HUES64 (cell line): ENCODE data around the gene DTNBP1.

Experiments used
- H3K27ac ChIP-seq: 2 replicates; pipeline ENCODE4 v1.7.0; 2013; ENCODE audit warnings: low read depth, low read length, inconsistent platforms
- H3K27me3 ChIP-seq: 2 replicates; pipeline ENCODE4 v1.6.1; 2013; ENCODE audit warnings: mild to moderate bottlenecking, low read length; ENCODE audit not compliant: insufficient read depth
- H3K36me3 ChIP-seq: 2 replicates; pipeline ENCODE4 v1.6.1; 2013; ENCODE audit warnings: mild to moderate bottlenecking, low read length; ENCODE audit not compliant: insufficient read depth
- H3K4me1 ChIP-seq: 2 replicates; pipeline ENCODE4 v1.6.1; 2013; ENCODE audit warnings: mild to moderate bottlenecking, low read length, moderate library complexity; ENCODE audit not compliant: insufficient read depth
- H3K4me3 ChIP-seq: 2 replicates; pipeline ENCODE4 v1.5.1; 2013; ENCODE audit warnings: mild to moderate bottlenecking, low read length, moderate library complexity
- H3K9ac ChIP-seq: 2 replicates; pipeline ENCODE4 v1.6.1; 2013; ENCODE audit warnings: mild to moderate bottlenecking, low read depth, low read length
- H3K9me3 ChIP-seq: 2 replicates; pipeline ENCODE4 v1.6.1; 2013; ENCODE audit warnings: low read depth, low read length; ENCODE audit not compliant: insufficient read depth
- WGBS: fragments of 150-250, 120-280 bp; methylation state at CpG from one replicate; pipeline ENCODE4 v1.1.7; 2013; ENCODE audit warnings: missing lambda C conversion rate; 5-methylcytosine and 5-hydroxymethylcytosine counted together

Gene DTNBP1

DNA sequence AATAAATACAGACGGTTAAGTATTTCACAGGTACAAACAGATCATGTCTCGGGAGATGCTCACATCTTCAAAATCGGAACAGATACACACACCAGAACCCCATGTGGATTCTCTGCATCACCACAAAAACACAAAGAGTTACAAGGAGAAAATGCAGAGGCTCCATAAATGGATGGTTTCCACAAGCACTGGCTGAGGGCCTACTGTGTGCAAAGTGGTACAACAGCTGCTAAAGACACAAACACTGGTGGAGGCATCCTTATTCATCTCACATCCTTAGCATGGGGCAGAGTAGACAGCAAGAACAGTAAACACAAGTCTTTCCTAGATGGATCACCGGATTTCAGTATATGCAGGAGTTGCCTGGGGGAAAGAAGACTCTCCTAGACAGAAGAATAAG lies 88.8 kb downstream of the DTNBP1 start:
- WGBS: 70% methylated on average over 4 of the region's 4 CpGs
- H3K9ac ChIP-seq: no peak overlapping the region
- no peaks in the 10 kb centered on the region for H3K27me3 ChIP-seq
- peak overlapping the region; percentile 47; the same call in 1 of the 2 replicates for H3K27ac ChIP-seq
- H3K4me3 ChIP-seq: no peak overlapping the region
- no peaks in the 10 kb centered on the region for H3K9me3 ChIP-seq
- H3K4me1 ChIP-seq: peaks cover 37% of the 10 kb centered on the region
- no peaks in the 10 kb centered on the region for H3K36me3 ChIP-seq

DNA sequence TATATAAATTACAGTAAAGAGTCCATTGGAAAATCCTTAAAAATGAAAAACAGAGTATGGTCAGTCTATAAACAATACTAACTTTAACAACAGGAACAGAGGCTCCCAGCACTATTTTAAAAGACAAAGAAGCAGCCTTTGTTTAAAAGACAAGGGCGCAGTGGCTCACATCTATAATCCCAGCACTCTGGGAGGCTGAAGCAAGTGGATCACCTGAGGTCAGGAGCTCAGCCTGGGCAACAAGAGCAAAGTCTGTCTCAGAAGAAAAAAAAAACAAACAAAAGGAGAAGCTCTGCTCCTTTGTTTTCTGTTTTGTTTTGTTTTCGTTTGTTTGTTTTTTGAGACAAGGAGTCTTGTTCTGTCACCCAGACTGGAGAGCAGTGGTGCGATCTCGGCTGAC lies 89.4 kb downstream of the DTNBP1 start:
- Histone ChIP-seq H3K4me3 (no peak overlapping the region), H3K9ac (no peak overlapping the region), H3K27ac (peak overlapping the region; percentile 47; the same call in 1 of the 2 replicates), H3K36me3 (no peaks in the 10 kb centered on the region), H3K9me3 (no peaks in the 10 kb centered on the region), H3K27me3 (no peaks in the 10 kb centered on the region), H3K4me1 (peaks cover 38% of the 10 kb centered on the region)
- WGBS: 71% methylated on average over 4 of the region's 4 CpGs

DNA sequence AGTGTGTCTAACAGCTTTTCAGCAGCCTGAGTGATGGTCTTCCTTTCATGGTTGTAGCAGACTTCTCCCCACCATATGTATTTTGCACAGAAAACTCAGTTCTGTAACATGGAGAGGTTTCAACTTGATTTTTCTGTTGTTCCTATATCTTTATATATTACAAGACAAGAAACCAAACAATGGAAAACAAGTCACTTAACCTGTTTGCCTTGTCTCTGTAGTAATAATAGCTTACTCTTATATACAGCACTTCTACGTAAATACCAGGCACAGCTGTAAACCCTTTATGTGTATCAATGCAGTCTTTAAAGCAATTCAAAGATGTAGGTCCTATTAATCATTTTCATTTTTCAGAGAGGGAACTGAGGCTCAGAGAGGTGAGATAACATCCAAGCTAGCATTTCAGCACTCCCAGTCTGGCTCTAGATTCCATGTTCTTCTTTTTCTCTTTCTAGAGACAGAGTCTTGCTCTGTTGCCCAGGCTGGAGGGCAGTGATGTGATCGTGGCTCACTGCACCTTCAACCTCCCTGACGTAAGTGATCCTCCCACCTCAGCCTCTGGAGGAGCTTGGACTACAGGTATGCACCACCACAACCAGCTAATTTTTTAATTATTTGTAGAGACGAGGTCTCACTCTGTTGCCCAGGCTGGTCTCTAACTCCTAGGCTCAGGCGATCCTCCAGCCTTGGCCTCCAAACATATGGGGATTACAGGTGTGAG lies 90.4 kb downstream of the DTNBP1 start:
- Histone ChIP-seq H3K36me3 (no peaks in the 10 kb centered on the region), H3K9ac (no peak overlapping the region), H3K4me3 (no peak overlapping the region), H3K4me1 (peaks cover 32% of the 10 kb centered on the region), H3K27ac (no peak overlapping the region; the same call in 1 of the 2 replicates), H3K27me3 (no peaks in the 10 kb centered on the region), H3K9me3 (no peaks in the 10 kb centered on the region)
- 94% methylated on average over 5 of the region's 5 CpGs for WGBS

DNA sequence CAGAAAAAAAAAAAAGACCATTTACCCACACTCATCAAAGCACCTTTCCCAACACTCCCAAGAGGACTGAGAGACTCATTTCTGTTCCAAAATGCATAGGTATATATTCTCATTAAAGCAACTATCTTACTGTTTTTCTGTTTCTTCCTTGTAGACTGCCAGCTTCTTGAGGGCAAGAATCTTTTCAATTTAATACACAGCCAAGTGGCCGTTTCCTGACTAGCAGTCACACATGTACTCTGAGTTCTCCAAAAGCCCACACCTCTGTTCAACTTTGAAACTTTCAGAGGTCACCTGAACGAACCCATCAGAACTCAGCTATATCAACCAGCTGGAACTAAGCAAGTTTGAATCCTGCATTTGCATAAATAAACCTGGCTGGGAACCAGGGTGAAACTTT lies 92.7 kb downstream of the DTNBP1 start:
- Histone ChIP-seq H3K9me3 (no peaks in the 10 kb centered on the region), H3K9ac (no peak overlapping the region), H3K36me3 (no peaks in the 10 kb centered on the region), H3K27me3 (no peaks in the 10 kb centered on the region), H3K4me3 (no peak overlapping the region), H3K27ac (no peak overlapping the region), H3K4me1 (peaks cover 29% of the 10 kb centered on the region)
- 86% methylated on average over 2 of the region's 2 CpGs for WGBS

DNA sequence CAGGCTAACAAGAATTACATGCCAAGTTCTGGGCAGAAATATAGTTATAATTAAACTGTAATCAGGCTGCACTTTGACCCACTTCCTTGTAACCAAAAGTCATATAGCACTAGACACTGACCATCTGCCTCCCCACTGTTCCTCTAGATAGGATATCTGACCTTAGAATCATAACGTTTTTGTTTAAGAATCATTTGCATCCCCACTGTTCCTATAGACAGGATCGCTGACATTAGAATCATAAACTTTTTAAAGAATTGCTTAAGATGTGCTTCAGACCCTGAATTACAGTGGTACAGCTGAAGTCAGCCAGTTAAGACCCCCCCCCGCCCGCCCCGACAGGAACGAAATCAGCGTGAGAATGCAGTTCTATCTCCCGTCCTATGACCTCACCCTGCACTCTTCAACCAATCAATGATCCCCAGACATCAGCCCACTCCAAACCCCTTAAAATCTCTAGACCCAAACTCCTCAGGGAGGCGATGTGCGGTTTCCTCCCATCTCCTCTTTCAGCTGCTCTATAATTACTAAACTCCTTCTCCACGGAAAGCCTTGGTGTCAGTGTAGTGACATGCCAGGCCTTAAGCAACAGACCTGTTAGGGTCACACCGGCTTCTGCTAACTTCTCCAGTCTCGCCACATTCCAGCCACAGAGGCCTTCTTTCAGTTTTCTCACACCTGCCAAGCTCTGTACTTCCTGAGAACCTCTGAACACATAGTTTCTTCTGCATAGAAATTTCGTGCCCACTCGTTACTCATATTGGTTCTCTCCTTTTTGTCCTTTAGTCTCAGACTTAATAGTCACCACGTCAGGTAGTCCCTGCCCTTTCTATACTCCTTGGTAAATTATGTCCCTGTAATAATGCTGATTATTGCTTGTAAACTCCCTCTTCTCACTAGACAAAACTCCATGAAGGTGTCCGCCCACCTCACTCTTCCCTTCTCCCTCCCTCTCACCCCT lies 93.5 kb downstream of the DTNBP1 start:
- Histone ChIP-seq H3K4me1 (peaks cover 23% of the 10 kb centered on the region), H3K36me3 (no peaks in the 10 kb centered on the region), H3K9ac (no peak overlapping the region), H3K27ac (no peak overlapping the region), H3K9me3 (no peaks in the 10 kb centered on the region), H3K4me3 (no peak overlapping the region), H3K27me3 (no peaks in the 10 kb centered on the region)
- 69% methylated on average over 17 of the region's 17 CpGs for WGBS

DNA sequence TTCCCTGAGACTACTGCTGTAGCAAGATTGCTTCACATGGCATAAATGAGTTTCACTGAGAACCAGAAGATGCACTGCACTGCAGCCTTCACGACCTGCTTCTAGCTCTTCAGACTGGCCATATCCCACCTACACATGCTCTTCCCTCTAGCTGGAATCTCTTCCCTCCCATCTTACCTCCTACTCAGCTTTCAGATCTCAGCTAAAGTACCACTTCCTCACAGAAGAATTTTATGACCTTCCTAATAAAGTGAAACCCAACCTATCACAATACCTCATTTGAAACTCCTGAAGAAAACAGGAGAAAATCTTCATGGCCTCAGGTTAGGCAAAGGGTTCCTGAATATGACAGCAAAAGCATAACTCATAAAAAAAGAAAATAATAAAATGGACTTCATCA lies 99.9 kb downstream of the DTNBP1 start:
- 84% methylated on average over 1 of the region's 1 CpG for WGBS
- Histone ChIP-seq H3K27ac (no peak overlapping the region), H3K4me1 (no peaks in the 10 kb centered on the region), H3K36me3 (no peaks in the 10 kb centered on the region), H3K9ac (no peak overlapping the region), H3K4me3 (no peak overlapping the region), H3K9me3 (no peaks in the 10 kb centered on the region), H3K27me3 (no peaks in the 10 kb centered on the region)

DNA sequence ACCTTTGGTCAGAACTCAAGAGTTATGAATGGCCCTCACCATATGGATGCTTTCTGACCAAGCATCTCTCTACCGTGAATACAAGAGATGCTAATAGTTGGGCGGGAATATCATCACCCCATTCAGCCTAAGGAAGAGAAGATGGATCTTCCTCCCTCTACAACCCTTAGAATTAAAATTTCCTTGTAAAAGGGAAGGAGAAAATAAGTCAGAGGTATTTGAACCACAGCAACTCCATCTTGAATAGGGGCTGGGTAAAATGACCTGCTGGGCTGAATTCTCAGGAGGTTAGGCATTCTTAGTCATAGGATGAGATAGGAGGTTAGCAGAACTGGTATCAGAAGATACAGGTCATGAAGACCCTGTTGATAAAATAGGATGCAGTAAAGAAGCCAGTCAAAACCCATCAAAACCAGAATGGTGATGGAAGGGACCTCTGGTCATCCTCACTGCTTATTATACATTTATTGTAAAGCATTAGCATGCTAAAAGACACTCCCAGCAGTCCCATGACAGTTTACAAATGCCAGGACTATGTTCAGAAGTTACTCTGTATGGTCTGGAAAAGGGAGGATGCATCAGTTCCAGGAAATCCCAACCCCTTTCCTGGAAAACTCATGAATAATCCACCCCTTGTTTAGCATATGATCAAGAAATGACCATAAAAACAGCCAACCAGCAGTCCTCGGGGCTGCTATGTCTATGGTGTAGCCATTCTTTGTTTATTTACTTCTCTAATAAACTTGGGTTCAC lies 101.2 kb downstream of the DTNBP1 start:
- no peak overlapping the region for H3K27ac ChIP-seq
- 88% methylated on average over 2 of the region's 3 CpGs for WGBS
- no peaks in the 10 kb centered on the region for H3K36me3 ChIP-seq
- H3K4me3 ChIP-seq: no peak overlapping the region
- no peaks in the 10 kb centered on the region for H3K4me1 ChIP-seq
- H3K9me3 ChIP-seq: no peaks in the 10 kb centered on the region
- no peak overlapping the region for H3K9ac ChIP-seq
- no peaks in the 10 kb centered on the region for H3K27me3 ChIP-seq

DNA sequence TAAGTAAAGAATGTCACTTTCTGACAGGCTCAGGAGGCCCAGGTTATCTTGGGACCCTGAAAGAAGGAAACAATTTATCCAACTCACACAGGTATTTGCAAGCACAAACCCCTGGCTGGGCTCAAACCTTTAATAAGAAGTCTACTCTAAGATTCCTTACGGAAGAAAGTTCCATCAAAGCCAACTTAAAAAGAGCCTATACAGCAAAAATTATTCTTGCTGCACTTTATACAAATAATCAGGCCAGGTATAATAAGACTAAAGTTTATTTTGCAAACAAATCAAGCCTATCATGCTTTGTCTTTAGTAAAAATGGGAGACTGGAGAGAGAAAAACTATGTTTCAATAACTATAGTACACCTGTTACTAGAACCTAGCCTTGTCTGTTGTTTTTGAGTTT lies 102.1 kb downstream of the DTNBP1 start:
- H3K9me3 ChIP-seq: no peaks in the 10 kb centered on the region
- 96% methylated on average over 1 of the region's 1 CpG for WGBS
- H3K27me3 ChIP-seq: no peaks in the 10 kb centered on the region
- no peaks in the 10 kb centered on the region for H3K36me3 ChIP-seq
- no peak overlapping the region for H3K9ac ChIP-seq
- 0 out of 2 replicates have a peak, but pooled peaks cover under 1% of the 10 kb centered on the region for H3K4me1 ChIP-seq
- H3K4me3 ChIP-seq: no peak overlapping the region
- H3K27ac ChIP-seq: no peak overlapping the region

DNA sequence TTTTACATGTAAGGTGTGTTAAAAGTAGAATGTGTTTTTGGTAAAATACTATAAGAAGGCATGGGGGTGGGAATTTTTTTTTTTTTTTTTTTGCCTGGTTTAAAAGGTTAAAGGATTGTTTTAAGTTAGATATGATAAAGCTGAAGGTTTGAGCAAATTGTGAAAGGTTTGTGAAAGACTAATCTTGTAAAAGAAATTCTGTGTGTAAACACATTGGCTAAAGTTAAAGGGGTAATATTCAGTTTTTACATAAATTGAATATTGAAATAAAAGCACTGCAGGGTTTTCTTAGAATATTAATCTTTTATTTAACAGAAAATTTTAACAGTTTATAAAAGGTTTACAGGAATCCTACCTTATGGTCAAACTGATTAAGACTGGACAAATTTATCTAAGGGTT lies 105.7 kb downstream of the DTNBP1 start:
- H3K27ac ChIP-seq: no peak overlapping the region
- H3K9ac ChIP-seq: no peak overlapping the region
- no peaks in the 10 kb centered on the region for H3K36me3 ChIP-seq
- no peak overlapping the region for H3K4me3 ChIP-seq
- H3K9me3 ChIP-seq: no peaks in the 10 kb centered on the region
- H3K4me1 ChIP-seq: peaks cover 26% of the 10 kb centered on the region
- no peaks in the 10 kb centered on the region for H3K27me3 ChIP-seq

DNA sequence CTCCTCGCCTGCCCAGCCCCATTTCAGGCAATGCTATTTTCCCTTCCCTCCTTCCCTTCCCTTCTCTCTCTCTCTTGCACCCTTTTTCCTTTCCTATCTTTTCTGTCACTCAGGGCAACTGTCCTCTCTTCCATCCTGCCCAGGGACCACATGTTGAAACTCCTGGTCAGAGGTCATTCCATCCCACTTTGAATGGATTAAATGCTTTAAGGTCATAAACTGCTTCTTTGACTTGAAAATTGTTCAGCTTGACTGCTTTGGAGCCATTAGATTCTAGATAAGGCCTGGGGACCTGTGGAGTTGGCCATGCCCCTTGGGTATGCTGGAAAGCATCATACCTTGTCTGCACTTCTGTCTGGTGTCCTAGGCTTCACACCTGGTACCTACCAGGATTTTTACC lies 106.1 kb downstream of the DTNBP1 start:
- Histone ChIP-seq H3K27ac (no peak overlapping the region), H3K9me3 (no peaks in the 10 kb centered on the region), H3K36me3 (no peaks in the 10 kb centered on the region), H3K27me3 (no peaks in the 10 kb centered on the region), H3K4me1 (peaks cover 31% of the 10 kb centered on the region), H3K4me3 (no peak overlapping the region), H3K9ac (no peak overlapping the region)
- WGBS: 91% methylated on average over 1 of the region's 1 CpG
